HG03196 (cell line): ENCODE data around the gene ROS1.
"Not testable (repeated sequence)": the region's sequence is repeated elsewhere in the genome, so short reads cannot be mapped to it uniquely, and the experiment has no call there.

Source experiments
- ATAC-seq: cut with Tn5 transposase; IDR thresholded peaks from one replicate; pipeline ENCODE4 v1.9.1; 2021; ENCODE audit not compliant: unreplicated experiment

The ROS1 gene

DNA sequence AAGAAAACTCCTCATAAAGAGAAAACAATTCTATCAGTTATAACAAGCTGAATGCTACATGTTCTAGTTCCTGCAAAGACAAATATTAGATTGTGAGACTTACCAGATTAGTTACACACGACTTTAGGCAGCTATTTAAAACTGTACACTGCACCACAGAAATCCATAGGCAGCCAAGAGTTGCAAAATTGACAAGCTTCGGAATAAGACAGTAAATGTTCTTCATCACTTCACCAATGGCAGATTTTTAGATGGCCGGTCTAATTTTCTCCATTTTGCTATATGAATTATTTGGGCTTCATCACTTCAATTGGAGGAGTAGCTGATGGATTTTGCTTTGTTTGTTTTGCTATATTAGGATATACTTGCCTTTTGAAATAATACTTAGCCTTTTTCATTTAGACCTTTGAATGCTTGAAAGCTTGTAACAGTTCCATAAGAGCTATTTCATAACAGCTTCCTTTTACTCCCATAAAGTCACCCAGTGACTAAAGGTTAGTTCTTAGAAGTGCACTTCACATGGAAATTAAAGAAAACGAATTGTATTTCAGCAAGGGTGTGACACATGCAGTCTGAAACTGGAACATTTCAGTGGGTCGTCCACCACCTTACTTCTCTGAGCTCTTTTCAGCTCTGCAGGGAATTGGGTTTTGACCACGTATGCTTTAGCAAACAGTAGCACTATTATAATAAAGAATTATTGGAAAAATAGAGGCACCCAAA is at the start of gene ROS1:
Gene ROS1 (minus strand): TSS at position 512 of the 723 bp plus-strand sequence. CDS start 286 bp downstream, at position 226.
- no peak for ATAC-seq

DNA sequence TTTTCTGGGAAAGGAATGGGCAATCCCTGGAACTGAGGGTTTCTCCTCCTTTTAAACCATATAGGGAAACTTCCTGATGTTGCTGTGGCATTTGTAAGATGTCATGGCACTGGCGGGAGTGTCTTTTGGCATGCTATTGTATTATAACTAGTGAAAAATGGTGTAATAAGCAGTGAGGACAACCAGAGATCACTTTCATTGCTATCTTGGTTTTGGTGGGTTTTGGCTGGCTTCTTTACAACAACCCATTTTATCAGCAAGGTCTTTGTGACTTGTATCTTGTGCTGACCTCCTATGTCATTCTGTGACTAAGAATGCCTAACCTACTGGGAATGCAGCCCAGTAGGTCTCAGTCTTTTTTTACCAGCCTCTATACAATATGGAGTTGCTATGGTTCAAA is 47.7 kb upstream of the ROS1 start:
- ATAC-seq: no peak

DNA sequence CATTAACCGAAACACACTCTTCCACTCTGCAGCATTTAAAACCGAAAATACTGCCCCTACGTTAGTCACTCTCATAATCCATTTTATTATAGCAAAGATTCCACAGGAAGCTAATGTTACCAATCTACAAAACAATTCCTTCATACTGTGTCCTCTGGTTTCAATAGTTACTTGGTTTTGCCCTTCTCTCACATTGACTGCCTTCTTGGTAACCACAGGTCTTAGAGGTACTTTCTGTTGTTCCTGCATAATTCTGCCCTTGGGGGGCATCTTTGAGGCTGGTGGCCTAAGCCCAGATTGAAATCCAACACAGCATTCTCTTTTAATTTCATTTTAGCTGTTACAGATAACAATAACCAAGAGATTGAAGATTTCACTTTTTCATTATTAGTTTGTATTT is 46.9 kb upstream of the ROS1 start:
- ATAC-seq: no peak

DNA sequence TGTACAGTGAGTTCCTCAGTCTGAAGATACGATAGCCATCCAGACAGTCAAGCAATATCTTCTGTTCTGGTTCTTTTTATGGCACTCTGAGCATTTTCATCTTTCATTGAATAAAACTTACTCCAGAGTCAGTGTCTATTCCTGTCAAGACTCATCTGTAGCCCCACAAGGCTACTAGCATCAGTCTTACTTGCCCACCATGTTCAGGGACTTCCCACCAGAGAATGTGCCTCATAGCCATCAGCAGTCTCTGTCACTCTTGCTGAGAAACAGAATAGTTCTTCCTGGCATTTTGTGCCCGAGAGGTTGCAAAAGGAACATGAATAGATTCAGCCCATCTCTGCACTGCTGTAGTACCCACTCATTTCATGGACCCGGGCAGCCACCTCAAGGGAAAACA is 44.0 kb upstream of the ROS1 start:
- ATAC-seq: no peak

DNA sequence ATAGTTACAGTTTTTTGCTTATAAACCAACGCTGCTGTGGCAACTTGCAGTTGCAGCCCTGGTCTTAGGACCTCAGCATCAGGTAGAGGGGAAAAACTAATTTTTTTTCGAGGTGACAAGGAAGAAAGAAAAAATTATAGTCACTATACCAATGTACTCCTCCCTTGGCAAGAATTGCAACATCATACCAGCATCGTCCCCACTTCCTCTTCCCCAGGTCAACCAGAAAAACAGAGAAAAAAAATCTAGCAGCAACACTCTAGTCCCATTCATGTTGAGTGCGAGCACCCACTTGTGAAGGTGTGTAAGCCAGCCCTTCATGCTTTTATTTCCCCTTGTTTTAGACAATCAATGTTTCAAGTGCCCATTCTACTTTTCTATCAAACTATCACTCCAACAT is 43.6 kb upstream of the ROS1 start:
- ATAC-seq: no peak

DNA sequence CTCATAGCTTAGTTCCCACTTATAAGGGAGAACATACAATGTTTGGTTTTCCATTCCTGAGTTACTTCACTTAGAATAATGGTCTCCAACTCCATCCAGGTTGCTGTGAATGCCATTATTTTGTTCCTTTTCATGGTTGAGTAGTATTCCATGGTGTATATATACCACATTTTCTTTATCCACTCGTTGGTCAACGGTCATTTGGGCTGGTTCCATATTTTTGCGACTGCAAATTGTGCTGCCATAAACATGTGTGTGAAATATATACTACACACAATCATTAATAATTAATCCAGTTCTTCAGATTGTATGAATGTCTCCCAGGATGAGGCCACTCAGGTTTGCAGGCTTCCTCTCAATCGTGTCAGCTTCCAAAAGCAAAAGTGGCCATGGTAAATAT is 42.8 kb upstream of the ROS1 start:
- ATAC-seq: not testable (repeated sequence)

DNA sequence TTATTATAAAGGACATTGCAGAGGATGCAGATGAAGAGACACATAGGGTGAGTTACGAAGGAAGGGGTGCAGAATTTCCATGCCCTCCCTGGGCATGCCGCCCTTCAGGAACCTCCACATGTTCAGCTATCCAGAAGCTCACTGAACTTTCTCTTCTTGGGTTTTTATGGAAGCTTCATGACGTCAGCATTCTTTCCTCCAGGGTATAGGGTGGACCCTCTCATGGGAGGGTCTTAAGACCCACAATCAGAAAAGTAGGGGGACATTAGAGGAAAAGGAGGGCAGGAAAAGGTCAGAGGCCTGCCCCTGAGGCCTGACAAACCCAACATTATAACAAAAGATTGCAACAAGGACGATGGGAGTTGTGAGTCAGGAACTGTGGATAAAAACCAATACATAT is 42.1 kb upstream of the ROS1 start:
- no peak for ATAC-seq

DNA sequence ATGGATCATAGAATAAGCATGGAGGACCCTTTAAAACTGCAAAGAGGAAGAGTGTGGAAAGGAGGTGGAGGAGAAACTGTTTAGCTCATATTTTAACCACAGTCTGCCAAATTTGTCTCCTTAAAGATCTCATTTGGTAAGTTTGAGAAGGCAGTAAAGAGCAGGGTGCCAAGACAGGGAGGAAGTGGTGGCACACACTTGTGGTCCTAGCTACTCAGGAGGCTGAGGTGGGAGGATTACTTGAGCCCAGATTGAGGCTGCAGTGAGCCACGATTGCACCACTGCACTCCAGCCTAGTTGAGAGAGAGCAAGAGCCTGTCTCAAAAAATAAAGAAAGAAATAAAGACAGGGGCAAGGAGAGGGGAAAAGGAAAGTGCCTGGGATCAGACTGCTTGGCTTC is 39.9 kb upstream of the ROS1 start:
- no peak for ATAC-seq

DNA sequence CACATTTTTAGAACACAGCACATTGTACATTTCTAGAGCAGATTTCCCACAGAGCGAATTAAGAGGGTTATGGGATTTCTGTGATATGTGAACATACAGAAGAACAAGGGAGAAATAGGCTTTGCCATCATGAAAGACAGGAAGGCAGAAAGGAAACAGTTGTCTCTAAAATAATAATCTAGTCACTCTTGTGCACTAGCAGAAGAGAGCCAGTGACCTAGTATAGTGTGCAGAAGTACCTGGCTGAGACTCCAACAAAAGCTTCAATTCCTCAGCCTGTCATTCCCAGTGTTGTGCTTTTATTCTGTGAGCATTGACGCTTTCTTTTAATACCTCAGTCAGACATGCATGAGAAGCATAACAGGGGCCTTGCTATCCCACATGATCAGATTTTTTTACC is 39.0 kb upstream of the ROS1 start:
- no peak for ATAC-seq

DNA sequence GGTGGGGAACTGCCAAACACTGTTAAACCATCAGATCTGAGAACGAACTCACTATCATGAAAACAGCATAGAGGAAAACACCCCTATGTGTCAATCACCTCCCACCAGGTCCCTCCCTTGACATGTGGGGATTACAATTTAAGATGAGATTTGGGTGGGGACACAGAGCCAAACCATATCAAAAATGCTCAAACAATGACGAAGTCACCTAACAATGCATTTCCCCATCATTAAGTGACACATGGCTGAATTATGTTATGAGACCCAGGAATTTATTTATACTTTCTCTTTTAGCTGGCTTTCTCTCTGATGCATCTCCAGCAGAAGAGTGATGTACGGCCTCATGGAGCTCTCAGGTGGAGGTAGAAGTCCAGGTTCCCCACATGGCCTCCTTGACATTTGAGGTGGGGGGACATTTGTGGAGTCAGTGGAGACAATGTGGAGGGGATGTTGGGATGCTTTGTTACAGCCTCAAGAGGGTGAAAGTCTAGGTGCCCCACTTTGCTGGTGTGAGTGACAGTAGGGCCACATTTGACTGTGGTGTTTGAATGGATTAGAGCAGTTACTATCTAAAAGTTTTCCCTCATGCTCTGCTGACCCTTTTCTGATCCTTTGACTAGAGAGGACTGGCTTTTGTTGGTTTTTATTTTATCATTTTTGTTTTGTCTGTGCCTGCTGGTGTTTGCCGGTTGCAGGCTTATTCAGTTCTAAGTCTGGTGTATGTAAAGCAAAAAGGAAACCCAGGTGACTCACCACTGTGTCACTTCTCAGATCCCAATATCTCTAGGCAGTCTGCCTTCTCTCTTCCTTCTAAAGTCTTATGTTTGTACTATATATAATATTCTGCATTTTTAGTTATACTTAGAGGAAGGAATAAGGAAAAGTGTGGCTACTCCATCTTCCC is 38.3 kb upstream of the ROS1 start:
- peak; percentile 66 for ATAC-seq

DNA sequence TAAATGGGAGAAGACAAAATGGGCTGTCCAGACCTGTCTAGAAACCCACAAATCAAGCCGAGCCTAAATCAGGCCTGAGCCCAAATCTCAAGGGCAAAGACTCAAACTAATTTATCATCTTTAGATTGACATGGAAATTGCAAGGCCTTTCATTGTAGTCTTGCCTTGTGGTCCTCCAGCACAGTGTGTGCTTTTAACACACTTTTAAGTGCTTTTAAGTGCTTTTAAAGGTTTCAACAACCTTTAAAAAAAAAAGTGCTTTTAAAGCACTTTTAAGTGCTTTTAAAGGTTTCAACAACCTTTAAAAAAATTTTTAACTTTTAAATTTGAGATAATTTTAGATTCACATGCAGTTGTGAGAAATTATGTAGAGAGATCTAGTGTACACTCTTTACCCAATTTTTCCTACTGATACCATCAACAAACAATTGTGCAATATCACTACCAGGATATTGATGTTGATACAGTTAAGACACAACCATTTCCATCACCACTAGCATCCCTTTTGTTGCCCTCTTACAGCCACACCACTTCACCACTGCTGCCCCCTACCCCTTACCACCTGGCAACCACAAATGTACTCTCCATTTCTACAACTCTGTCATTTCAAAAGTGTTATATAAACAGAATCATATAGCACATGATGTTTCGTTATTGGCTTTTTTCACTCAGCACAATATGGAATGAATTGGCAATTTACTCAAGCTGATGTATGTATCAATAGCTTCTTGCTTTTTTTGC is 33.6 kb upstream of the ROS1 start:
- no peak for ATAC-seq

DNA sequence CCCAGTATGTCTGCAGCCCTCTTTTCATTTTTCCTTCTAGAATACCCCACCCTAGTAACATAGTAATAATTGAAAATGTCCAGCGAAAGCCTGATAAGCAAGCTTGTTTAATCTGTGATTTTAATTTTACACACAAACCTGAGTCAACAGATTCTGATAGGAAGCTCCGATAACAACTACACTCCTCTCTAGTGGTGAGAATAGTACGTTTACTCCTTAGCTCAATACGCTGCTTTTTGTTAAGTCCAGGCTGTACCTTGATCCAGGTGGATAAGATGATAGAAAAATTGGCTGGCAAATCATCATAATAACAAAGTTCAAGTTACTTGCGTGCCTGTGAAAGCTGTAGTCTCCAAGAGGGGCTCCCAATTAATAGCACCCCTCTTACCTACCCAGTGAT is 31.3 kb upstream of the ROS1 start:
- ATAC-seq: no peak

DNA sequence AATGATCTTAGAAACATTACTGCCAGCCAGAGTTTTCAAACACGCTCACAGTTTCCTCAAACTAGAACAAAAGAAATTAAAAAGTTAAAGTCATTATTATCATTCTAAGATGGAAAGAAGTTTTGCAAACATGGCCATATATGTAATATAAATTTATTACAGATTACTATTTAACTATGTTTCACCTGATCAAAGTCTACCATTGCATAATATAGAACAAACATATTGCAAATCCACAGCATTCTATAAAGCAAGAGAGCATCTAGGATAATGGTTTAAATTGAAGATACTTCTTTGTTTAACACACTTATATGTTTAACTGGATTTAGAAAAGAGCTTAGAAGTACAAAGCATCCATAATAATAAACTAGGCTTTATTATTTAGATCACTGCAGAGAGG is 30.5 kb upstream of the ROS1 start:
- ATAC-seq: no peak

DNA sequence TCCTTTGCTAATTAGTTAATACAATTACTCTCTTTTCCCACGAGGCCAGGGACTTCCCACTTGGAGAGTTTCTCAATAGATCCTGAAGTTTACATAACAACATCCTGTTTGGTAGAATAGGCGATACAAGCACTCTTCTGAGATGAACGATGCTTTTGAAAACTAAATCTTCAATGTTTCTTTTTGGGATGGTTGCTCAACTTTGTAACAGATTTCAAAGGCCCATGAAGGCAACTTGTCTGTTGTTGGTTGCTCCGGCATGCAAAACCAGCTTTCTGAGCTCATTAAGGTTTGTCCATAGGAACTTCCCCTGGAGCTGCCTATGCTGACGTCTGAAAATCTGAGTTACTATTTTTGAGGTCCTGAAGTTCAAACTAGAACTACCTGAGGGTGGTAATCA is 25.9 kb upstream of the ROS1 start:
- ATAC-seq: no peak

DNA sequence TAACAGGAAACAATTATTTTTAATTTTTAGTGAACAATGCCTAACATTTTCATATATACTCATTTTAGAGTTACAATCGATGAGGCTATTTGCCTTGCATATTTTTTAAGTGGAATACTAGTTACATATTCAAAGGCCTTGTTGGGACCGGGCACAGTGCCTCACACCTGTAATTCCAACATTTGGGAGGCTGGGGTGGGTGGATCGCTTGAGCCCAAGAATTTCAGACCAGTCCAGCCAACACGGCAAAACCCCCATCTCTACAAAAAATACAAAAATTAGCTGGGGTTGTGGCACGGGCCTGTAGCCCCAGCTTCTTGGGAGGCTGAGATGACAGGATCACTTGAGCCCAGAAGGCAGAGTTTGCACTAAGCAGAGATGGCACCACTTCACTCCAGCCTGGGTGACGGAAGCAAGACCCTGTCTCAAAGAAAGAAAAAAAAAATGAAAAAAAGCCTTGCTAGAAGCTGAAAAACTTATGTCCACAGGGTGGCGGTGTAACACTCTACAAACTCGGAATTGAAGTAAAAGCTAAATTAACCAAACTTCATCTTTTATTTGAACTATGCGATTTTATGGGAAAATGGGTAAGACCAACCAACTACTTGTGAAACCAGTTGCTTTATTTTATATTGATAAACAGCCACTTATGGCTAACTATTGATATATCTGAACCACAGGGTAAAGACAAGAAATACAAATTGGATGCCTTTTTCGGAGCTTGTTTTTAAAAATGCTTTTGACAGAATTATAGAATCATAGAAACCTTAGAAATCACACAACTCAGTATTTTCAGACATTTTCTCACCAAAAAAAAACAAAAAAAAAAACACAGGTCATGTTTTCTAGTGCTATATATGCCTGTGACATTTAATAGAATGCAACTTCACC is 24.1 kb upstream of the ROS1 start:
- no peak for ATAC-seq

DNA sequence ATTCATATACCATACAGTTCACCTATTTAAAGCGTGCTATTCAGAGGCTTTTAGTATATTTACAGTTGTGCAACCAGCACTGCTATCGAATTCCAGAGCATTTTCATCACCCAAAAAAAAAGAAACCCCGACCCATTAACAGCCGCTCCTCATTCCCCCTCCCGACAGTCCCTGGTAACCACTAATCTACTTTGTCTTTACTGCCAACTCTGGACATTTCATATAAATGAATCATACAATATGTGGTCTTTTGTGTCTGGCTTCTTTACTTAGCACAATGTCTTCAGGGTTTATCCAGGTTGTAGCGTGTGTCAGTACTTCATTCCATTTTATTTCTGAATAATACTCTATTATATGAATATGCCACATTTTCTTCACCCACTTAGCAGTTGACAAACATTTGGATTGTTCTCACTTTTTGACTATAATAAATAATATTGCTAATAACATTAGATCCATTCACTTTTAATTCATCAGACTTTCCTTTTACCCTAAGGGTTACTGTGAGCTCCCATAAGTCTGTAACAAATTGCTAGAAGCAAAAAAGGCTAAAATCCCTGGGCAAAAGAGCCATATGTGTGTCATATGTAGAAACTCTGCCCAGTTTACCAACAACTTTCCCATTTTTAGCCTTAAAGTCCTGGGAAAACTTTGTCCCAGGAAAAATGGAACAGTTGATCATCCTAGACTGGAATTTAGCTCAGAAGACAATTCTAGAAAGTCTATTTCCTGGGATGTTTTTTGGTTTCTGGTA is 23.2 kb upstream of the ROS1 start:
- no peak for ATAC-seq

DNA sequence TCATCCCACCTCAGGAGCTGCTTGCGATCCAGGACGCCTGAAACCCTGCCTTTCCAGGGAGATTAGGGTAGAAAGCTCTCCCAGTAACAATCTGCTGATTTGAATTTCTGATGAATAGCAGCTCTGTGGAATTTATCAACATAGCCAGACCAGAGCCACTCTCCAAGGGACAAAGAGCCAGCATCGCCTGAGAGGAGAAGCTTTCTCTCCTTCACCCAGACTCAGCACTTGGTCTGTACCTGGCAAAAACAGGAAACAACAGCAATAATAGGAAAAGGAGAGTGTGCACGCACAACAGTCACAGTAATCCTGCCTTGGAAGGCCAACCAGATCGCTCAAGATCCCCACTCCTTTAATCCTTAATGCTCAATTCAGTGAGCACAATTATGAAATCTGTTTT is 22.3 kb upstream of the ROS1 start:
- no peak for ATAC-seq

DNA sequence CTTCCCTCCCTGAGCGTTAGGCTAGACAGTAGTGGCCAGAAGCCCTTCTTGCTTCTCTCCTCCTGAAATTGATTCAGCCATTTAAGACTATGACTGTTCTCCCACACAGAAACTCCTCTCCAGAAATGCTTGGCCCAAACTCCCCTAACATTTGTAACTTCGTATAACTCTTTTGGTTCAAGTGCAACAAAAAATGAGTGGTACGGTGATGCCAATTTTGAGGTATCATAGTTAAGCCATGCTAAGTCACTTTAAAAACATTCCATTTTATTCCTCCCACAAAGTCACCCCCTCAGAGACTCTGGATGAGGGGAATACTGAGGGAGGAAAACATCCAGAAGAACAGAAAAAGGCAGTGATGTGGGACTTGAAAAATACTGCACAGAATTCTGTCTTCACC is 21.1 kb upstream of the ROS1 start:
- no peak for ATAC-seq

DNA sequence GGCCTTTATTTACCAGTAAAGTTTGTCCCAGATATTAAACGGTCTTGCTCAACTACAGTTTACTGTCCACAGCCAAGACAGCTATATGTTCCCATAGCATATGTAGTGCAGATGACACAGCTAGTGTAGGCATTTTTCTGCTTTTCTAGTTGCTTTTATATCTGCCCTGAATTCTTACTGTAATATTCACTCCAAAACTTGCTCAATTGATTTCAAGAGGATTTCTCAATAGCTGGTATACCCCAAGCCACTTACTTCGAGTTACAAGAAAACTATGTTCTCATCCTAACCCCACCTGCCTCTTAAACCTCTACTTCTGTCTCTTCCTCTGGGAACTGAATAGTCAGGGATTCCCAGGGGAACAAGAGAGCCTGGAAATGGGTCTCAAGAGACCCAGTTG is 18.9 kb upstream of the ROS1 start:
- no peak for ATAC-seq

DNA sequence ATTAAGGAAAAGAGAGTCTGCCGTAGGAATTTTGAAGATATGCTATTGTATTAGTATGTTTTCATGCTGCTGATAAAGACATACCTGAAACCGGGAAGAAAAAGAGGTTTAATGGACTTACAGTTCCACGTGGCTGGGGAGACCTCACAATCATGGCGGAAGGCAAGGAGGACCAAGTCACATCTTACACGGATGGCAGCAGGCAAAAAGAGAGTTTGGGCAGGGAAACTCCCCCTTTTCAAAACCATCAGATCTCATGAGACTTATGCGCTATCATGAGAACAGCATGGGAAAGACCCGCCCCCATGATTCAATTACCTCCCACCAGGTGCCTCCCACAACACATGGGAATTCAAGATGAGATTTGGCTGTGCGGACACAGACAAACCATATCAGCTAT is 16.6 kb upstream of the ROS1 start:
- ATAC-seq: not testable (repeated sequence)
